Measurements from ENCODE around the gene ATXN1.
A peak's percentile ranks its signal among the peaks of the same experiment; 100 is the strongest.

Gene ATXN1

DNA sequence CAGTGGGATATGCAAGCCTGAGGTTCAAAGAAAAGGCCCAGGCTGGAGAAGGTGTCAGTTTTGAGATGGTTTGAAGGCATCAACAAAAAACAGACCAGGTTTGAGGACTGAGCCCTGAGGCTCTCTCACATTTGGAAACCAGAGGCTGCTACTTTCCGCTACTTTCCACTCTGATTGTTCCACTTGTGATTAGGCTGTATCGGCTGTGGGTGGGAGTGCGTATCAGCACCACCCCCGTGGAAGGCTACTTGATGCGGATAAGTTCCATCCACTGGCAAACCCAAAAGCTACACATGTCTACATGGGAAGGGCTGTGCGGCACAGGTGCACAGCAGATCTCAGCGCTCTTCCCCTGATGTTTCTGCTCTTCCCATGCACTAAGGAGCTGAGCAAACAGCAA is 324.2 kb downstream of the ATXN1 start:
- DNase-seq (ENCODE audit: low spot score), result no peak

DNA sequence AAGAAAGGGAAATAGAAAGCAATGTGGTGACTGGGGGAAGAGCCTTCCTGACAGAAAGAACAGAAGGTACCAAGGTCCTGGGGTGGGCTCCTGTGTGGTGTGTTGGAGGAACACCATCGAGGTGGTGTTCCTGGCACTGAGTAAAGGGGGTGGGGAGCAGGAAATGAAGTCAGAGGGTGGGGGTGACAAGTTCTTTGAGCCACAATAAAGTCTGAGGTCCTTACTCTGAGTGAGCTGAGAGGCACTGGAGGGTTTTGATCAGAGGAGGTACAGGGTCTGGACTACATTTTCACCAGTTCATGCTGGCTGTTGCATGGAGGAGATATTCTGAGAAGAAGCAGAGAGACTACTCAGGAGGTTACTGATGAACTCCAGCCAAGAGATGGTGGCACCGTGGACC is 324.7 kb downstream of the ATXN1 start:
- DNase-seq (ENCODE audit: low spot score), result no peak

DNA sequence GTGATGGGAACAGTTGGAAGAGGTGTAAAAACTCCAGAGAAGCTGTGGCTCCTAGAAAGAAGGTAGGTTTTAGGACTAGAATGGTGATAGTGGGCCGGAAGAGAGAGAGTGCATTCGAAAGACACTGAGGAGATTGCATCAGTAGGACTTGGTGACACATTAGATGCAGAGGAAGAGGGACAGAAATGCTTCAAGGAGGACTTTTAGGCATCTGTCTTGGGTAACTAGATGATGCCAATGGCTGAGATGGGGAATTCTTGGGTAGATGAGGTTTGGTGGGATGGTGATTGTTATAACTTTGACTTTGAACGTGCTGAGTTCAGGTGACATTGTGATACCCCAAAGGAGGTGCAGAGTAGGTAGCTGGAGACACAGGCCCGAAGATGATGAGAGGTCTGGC is 326.4 kb downstream of the ATXN1 start:
- no peak for DNase-seq (ENCODE audit: low spot score)

DNA sequence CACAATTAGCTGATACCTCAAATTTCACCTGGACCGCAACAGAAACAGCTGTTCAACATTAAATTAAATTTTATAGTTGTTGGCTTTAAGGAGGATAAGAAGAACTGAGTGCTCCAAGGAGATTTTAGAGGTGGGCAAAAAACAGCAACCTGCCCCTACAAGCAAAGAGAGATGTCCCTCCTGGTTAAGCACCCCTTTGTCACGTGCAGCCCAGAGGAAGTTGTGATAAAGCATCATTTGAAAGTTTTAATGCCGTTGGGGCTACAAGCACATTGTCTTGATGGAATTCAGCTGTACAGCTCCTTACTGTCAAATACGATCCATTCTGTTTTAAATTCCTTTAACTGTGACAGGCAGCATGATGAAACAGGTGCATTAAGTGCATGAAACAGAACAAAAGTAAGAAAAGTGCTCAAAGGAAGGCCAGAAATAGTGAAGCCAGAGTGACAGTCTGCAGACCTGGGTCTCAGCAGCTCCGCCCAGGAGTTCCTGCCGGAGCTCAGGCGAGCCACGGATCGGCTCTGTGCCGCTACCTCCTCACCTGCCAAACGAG is 327.8 kb downstream of the ATXN1 start:
- no peak for DNase-seq (ENCODE audit: low spot score)

DNA sequence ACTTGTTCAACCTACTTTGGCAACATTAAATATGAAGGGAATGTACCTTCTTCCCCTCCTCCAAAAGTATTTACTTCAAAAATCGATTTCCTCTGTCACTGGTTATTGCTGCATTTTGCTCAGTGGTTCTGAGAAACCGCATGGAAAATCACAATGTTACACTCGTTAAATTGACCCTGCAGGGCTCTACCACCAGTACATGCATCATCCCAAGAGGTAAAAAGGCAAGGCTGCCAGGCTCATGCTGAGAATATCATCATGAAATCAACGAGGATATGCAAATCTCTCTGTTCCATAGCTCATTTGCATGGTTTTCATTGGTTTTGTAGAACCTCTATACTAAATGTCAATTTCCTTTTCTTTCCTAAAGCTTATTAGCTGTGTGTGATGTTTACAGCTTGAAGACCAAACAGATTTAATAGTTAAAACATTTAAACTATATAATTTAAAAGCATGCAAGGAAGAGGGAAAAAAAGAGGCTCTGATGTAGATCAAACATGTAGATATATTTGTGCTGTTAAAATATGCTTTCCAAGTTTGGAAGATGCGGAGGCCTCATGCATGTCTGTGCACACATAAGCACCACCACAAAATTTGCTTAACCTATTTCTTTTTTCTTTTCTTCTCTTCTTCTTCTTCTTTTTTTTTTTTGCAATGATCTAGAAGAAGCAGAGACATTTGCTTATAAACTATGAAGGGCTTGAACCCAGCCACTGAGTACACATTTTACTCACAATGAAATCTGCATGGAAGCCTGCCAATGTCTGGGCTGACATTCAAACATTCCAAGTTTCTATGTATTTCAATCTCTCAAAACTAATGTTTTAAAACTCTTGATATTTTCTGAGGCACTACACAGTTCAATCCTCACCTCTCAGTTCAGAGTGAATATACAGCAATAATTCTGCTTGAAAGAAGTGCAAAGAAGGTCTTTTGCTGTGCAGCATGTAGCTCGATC is 328.9 kb downstream of the ATXN1 start:
- DNase-seq (ENCODE audit: low spot score), result peak; percentile 31

DNA sequence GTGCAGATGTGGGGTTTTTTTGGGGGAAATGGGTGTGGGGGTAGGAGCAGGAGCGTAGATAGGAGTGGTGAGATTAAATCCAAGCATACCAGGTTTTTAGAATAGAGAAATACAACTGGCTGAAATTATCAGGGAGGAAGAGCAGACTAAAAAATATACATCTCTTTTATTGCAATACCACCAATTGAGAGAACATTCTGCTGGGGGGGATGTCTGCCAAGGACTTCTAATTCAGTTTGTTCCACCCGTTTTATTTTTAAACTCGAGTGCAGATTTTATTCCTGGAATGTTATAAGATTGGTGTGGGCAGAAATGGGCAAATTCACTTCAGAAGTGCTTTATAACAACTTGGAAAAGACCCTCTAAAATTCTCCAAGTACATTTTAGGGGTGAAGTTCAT is 330.2 kb downstream of the ATXN1 start:
- DNase-seq (ENCODE audit: low spot score), result no peak

DNA sequence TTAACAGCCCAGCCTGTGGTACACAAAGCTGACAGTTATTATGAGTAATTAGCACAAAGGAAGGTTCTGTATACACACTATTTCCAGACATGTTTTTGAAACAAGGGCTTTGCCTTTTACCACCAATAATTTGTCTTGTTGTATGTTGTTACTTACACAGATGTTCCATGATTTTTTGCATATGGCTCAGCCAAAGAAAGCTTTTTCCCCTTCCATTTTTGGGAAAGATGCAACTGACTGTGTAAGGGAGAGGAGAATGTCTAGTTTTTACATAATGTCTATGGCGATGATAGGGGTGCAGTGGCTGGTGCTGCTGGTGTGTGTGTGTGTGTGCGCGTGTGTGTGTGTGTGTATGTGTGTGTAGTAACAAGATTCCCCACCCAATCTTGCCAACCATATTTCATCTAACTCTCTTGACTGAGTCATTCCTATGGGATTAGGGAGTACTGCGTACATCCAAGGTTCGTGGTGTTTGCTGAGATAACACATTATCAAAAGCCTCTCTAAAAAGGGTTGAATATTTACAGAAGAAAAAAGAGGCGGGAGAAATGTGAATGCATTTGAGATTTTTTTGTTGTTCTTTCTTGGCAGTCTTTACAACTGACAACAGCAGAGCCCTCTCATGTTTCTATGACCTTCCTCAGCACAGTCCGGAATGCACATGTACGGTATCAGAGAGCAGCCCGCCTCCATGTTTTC is 330.7 kb downstream of the ATXN1 start:
- no peak for DNase-seq (ENCODE audit: low spot score)

DNA sequence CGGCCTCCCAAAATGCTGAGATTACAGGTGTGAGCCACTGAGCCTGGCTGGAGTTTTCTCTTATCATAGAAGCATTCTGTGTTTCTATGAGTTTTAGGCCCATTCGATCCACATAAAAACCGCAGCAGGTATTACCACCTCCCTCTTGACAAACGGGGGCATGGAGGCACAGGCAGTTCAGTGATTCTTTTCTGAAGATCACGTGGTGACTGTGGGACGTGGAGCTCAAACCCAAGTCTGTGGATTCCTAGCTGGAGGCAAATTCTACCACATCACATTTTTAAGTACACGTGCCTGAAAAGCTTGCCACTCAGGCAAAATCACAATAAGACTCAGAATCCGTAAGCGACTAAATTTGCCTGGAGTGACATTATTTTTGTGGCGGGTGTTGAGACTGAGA is 331.6 kb downstream of the ATXN1 start:
- no peak for DNase-seq (ENCODE audit: low spot score)

DNA sequence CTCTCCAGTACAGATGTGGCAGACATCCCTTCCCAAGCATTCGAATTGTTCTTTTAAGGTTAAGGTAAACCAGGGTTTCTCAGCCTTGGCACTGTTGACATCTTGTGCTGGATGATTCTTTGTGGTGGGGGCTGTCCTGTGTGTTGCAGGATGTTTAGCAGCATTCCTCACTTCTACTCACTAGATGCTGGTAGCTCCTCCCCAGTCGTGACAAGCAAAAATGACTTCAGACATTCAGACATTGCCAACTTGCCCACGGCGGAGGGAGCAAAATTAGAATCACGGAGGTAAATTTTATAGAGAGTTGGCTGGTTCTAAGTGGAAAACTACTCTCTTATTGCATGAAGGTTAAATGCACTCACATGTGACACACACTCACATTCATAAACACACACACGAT is 334.1 kb downstream of the ATXN1 start:
- no peak for DNase-seq (ENCODE audit: low spot score)

DNA sequence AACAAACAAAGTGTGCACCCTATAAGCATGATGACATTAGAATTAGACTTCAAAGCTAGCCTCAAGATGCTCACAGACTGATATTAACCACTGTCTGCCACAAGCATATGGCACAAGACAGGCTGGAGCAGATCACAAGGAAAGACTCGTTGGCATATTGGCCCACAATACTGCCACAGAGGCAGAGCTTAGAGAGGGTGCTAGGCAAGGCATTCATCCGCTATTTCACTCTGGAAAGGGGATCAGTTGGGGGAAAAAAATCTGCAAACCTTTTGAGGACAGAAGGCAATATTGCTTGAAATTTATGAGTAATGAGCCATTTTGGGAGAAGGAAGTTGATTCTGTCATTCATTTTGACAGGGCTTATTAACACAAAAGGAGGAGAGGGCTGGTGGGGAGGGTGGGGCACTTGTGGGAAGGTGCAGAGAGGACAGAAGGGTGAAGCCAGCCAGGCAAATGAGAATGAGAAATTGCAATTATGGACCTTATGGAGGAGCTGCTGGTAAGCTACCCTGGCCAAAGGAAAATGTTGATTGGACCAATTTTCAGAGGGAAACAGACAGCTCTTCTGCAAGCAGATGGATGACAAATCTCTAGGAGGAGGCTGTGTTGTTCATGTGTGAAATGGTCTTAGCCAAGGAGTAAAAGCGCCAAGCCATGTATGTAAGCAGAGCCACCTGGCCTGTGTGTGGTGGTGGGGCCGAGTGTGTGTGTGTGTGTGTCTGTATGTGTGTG is 335.2 kb downstream of the ATXN1 start:
- DNase-seq (ENCODE audit: low spot score), result no peak

DNA sequence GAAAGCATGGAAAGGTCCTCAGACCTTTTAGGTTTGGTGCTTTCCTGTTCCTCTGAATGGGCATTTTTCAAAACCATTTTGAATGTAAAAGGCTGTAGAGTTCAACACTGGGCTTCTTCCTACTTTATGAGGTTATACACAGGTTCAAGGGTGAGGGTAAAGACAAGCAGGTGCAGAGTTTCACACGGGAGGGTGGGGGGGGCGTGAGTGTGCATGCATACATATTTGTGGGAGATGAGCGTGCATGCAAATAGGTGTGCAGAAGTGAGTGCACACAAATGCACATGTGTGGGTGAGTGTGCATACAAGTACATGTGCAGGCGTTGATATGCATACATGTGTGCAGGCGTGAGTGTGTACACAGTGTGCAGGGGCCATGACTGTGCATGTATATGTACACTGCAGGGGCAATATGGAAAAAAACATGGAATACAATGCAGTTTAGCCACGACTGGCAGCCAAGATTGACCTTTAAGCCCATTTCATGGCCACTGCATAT is 339.7 kb downstream of the ATXN1 start:
- no peak for DNase-seq (ENCODE audit: low spot score)

DNA sequence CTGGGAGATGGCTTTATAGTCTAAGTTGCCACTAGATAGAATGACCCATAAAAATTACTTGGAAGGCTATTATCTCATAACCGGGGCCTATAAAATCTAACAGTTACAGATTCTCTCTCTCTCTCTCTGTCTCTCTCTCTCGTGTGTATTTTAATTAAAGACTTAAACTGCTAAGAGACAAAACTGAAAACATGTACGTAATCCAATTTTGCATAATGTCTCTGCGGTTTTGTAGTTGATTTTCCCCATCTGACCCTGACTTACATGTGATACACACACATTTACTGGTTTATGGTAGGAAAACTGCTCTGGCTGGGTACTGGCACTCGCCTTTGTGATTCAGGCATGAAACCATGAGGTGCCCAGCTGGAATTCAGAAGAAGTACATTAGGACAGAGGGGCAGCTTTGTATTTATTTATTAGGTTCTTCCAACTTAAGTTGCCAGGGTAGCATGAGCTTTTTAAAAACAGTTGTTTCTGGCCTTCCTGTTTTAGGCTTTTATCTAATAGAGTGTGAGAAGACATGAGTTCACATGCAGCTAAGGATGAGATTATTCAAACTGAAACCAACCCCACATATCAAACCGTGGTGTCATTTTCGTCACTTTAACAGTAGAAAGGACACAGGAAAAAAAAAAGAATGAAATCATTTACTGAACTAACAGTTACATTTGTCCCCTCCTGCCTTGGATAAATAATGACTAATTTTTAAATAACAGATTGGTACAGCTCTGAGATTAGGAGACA is 340.4 kb downstream of the ATXN1 start:
- peak; percentile 57 for DNase-seq (ENCODE audit: low spot score)

DNA sequence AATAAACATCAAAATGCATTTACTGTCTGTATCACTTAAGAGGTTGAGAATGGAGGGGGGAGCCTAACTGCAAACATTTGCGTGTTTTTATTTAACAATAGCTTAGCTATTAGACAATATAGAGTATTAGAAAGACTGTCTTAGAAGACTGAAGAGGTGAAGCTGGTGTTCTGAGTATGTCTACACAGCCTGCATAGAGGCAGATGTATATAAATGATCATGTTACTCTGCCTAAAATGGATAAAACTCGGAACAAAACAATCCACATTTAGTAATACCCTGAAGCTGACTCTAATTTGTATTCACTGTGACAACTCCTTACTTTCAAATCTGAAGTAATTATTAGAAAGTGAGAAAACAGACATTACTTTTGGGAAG is 340.9 kb downstream of the ATXN1 start:
- DNase-seq (ENCODE audit: low spot score), result no peak

DNA sequence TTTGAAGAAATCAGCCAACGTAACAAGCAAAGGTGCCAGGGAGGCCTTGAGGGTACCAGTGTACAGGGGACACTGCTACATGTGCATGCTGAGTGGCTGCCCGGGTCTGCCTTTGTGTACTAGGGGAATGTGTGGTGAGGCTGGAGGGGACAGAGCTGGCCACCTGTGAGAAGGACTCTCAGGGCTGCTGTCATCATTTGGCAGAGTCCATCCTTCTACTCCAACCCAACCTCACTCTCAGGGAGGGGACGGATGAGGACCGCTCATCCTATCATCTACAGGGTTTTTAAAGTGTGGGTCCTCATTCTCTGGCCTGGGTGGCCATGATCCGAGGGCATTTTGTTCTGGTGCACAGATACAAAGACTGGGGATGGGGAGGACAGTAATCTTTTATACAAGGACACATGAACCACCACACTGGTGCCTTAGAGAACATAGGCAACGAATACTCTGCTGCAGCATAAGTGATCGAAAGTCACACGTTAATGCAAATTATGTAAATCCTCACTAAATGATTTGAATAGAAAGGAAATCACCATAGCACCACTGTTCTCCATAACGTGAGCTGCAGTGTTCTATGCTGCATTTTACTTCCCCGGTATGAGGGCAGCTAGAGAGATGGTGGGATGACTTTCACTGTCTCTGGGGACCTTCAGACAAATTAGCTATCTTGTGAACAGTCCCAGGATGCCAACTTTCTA is 341.5 kb downstream of the ATXN1 start:
- DNase-seq (ENCODE audit: low spot score), result no peak

DNA sequence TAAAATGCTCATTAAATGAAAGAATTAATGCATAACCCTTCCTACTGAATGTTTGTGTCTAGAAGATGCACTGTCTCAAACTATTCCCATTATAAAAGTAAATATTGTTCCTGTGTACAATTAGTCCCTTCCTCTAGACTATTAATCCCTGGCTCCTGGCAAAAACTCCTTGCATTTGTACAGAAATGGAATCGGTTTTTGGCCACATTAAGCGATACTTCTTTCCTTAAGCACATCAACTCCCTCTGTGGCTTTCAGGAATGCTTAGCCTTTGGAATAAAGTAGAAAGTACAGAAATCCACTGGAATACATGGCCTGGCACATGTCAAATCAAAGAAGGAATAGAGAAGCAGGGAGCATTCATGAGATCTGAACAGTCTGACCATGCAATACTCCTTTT is 343.1 kb downstream of the ATXN1 start:
- DNase-seq (ENCODE audit: low spot score), result no peak

DNA sequence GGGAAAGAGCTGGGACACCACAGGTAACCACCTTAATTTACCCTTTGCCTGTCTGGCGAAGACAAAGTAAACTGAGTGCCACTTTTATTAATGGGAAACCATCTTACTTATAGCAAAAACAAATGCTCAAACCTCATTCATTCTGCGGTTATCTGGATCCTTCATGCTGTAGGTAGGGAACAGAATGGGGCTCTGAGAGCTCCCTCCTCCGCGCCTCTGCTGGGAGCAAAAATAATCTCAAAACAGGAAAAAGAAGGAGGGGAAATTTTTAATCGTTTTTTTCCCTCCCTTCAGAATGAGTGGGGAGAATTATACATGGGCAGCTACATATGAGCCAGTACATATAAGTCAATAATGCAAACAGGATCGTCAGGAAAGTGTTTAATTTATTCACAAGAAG is 345.6 kb downstream of the ATXN1 start:
- DNase-seq (ENCODE audit: low spot score), result no peak

DNA sequence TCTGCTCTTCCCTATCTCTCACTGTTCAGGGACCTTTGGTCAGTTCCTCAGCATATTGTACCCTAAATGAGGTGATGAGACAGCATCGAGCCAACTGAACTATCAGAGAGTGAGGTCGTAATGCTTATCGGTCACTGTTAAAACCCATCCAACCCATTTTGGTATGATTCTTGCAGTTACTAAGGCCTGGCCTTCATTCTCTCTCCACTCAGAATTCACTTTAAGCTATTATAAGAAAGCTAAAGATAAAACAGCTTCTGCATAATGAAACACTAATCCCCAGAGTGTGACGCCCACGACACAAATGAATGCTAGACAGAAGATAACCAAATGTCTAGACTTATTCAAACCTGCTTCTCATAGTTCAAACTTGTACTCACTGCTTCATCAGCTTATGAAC is 347.1 kb downstream of the ATXN1 start:
- DNase-seq (ENCODE audit: low spot score), result no peak

DNA sequence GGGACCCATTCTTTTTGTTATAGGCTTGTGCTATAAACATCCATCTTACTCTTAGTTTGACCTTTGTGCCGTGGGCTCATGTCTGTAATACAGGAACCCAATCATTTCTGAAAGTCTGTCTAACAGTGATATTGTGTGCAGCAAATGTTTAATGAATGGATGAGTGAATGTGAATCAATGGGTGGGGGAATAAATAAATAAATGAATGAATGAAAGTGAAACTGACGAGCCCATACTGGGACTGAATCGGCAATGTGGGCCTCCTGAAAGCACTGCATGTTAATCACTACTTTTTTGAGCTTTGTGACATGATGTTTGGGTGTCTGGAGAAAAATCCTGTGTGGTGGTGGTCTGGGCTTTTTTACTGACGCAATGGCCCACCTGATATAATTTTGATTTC is 347.9 kb downstream of the ATXN1 start:
- peak; percentile 31 for DNase-seq (ENCODE audit: low spot score)

DNA sequence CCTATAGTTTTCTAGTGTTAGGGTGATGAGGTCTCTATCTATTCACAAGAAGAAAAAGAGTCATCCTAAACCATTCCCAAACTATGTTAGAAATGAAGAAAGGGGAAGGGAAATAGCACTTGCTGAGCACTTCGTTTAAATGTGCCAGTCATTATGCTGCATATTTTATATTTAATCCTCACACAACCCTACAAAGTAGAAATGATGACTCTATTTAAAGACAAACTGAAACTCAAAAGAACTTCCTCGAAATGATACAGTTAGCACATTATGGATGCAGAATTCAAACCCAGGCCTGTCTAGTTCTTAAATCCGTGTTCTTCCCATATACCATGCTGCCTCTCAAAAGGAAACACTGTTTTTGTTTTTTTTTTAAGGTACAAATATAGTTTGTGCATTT is 348.3 kb downstream of the ATXN1 start:
- no peak for DNase-seq (ENCODE audit: low spot score)

DNA sequence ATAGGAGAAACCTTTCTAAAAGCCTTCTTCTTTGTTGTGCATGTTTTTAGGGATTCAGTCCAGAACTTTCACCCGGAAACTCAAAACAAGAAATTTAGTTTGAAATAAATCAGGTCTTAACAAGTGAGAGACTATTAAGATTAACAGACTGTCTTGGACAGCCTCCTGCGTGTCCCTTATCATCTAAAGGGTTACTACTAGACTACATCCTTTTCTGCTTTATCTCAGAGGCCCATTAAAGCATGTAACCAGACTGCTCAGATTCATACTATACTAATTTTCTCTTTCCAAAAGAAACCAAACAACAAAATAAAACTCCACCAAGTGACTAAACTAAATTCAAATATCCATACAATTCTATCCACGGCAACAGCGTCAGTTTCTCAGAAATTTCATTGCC is 349.1 kb downstream of the ATXN1 start:
- DNase-seq (ENCODE audit: low spot score), result no peak

Data from hepatic stellate cell (primary cell).